Peyer's patch (tissue), 4 donors: ENCODE results near the gene TIAM2.

ENCODE experiments used
- POLR2A ChIP-seq, 2 donors: fragments of 450-650 bp; IDR thresholded peaks; one replicate each; pipeline ENCODE4 v1.5.1; 2017; ENCODE audit warnings: antibody characterized with exemption in 2 of 2, mild to moderate bottlenecking in 2 of 2, moderate library complexity in 2 of 2
- TF ChIP-seq, protein P1 (sequence below), 6 experiments: fragments of 450-650 bp in 4 of 6; fragments of 200-600 bp in 2 of 6; sonication (generic) in 1 of 6; IDR thresholded peaks; one replicate each; pipeline ENCODE4 v1.5.1; 2017 to 2019; ENCODE audit warnings: antibody characterized with exemption in 6 of 6, mild to moderate bottlenecking in 3 of 6, moderate library complexity in 1 of 6

DNA sequence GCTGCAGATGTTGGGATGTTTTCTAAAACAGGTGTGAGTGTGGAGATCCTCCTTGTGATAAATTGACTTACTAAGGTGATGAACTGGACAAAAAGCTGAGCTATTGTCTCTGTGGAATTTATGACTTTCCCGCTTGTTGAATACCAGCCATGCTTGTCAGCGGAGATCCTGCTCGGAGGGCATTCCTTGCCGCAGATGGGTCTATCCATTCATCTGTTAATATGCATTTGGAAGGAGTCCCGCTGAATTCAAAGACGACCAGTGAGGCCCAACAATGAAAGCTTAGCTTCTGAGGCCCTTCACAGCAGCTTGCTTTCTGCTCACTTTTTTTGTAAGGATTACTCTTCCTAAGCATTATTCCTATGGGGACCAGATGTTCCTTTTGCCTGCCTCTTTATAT is 124.9 kb downstream of the TIAM2 start:
- no peak for TF ChIP-seq POLR2A (IDR thresholded peaks at IDR 0.05)
- TF ChIP-seq, protein P1, sequence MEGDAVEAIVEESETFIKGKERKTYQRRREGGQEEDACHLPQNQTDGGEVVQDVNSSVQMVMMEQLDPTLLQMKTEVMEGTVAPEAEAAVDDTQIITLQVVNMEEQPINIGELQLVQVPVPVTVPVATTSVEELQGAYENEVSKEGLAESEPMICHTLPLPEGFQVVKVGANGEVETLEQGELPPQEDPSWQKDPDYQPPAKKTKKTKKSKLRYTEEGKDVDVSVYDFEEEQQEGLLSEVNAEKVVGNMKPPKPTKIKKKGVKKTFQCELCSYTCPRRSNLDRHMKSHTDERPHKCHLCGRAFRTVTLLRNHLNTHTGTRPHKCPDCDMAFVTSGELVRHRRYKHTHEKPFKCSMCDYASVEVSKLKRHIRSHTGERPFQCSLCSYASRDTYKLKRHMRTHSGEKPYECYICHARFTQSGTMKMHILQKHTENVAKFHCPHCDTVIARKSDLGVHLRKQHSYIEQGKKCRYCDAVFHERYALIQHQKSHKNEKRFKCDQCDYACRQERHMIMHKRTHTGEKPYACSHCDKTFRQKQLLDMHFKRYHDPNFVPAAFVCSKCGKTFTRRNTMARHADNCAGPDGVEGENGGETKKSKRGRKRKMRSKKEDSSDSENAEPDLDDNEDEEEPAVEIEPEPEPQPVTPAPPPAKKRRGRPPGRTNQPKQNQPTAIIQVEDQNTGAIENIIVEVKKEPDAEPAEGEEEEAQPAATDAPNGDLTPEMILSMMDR (IDR thresholded peaks at IDR 0.05) = no peak
